ENCODE measurements around the gene TMA7B. TPM values are rescaled to one million over a fixed set of nuclear protein-coding genes. Genes with fewer than 3 reads are reported as not detected.

Gene TMA7B
- total and polyA plus RNA-seq, 12 donors, result not detected

- no peaks in the 10 kb centered on the region for H3K36me3 ChIP-seq
- no peak for TF ChIP-seq CTCF (IDR thresholded peaks at IDR 0.05)
- intact Hi-C loops (cut with DNase I), result no loop called here
- no peak for ATAC-seq
- DNase-seq, result no peak
- peaks cover 0 to 20% (median 9%) of the 10 kb centered on the region in 9 donors for H3K4me1 ChIP-seq
- no peak overlapping the region for H3K27ac ChIP-seq
- H3K9me3 ChIP-seq, result no peaks in the 10 kb centered on the region
- H3K27me3 ChIP-seq, result peaks cover 0 to 19% (median 0%) of the 10 kb centered on the region in 7 donors
- WGBS, 2 donors, result 93 to 95% methylated on average over 4 of the region's 4 CpGs
- H3K4me3 ChIP-seq, result no peak overlapping the region
Observed at GRCh38 chr22:39954584-39955055, 5.6 kb upstream of the TMA7B start.

GRCh38 chr22:39955675-39956074 is 4.5 kb upstream of the TMA7B start:
- intact Hi-C loops (cut with DNase I), result no loop called here
- no peak for DNase-seq
- ATAC-seq, result no peak

GRCh38 chr22:39956932-39957664 is 3.1 kb upstream of the TMA7B start:
- H3K27ac ChIP-seq, result no peak overlapping the region
- peaks cover 0 to 45% (median 10%) of the 10 kb centered on the region in 9 donors for H3K4me1 ChIP-seq
- H3K27me3 ChIP-seq, result peaks cover 0 to 21% (median 0%) of the 10 kb centered on the region in 7 donors
- intact Hi-C loops (cut with DNase I), result no loop called here
- no peaks in the 10 kb centered on the region for H3K9me3 ChIP-seq
- DNase-seq (no peak), ATAC-seq (no peak)
- TF ChIP-seq CTCF (IDR thresholded peaks at IDR 0.05), result no peak
- 56 to 64% methylated on average over 10 of the region's 10 CpGs for WGBS, 2 donors
- H3K4me3 ChIP-seq, result no peak overlapping the region
- no peaks in the 10 kb centered on the region for H3K36me3 ChIP-seq

More at GRCh38 chr22:39955675-39956074, 4.5 kb upstream of the TMA7B start:
- H3K36me3 ChIP-seq, result no peaks in the 10 kb centered on the region
- WGBS, 2 donors, result 95 to 97% methylated on average over 2 of the region's 2 CpGs
- H3K4me3 ChIP-seq, result no peak overlapping the region
- TF ChIP-seq CTCF (IDR thresholded peaks at IDR 0.05), result no peak
- H3K4me1 ChIP-seq, result peaks cover 0 to 31% (median 10%) of the 10 kb centered on the region in 9 donors
- no peaks in the 10 kb centered on the region for H3K9me3 ChIP-seq
- H3K27ac ChIP-seq, result no peak overlapping the region
- peaks cover 0 to 21% (median 0%) of the 10 kb centered on the region in 7 donors for H3K27me3 ChIP-seq

- no peak for ATAC-seq
- Histone ChIP-seq H3K9me3 (no peaks in the 10 kb centered on the region), H3K4me1 (peaks cover 0 to 55% (median 10%) of the 10 kb centered on the region in 9 donors), H3K27ac (no peak overlapping the region), H3K27me3 (peaks cover 0 to 21% (median 0%) of the 10 kb centered on the region in 7 donors), H3K4me3 (no peak overlapping the region), H3K36me3 (no peaks in the 10 kb centered on the region)
- intact Hi-C loops (cut with DNase I), result no loop called here
- WGBS, 2 donors, result 70 to 82% methylated on average over 8 of the region's 8 CpGs
- no peak for TF ChIP-seq CTCF (IDR thresholded peaks at IDR 0.05)
- no peak for DNase-seq
Observed at GRCh38 chr22:39958009-39958711, 2.0 kb upstream of the TMA7B start.

Measured in heart right ventricle (tissue), 16 donors.